Esophagus muscularis mucosa (tissue), 4 donors: Measurements from ENCODE around the gene LGR5. TPM values are rescaled to one million over a fixed set of nuclear protein-coding genes. Genes with fewer than 3 reads are reported as not detected.

ENCODE experiments used
- DNase-seq: peaks from one replicate; pipeline ENCODE4 v3.0.0-alpha.2; 2017; ENCODE audit errors: extremely low spot score
- H3K27ac ChIP-seq, 4 donors: fragments of 200-600 bp; sonication (generic); replicated peaks in 1 of 4; 1 replicate in 3 of 4; 2 replicates in 1 of 4; pipeline ENCODE4 v1.5.1; 2016 to 2019; ENCODE audit warnings: mild to moderate bottlenecking in 1 of 4
- H3K27me3 ChIP-seq, 4 donors: fragments of 200-600 bp; sonication (generic); one replicate each; pipeline versions ENCODE4 v1.5.1 to v1.6.0; 2016 to 2019
- H3K36me3 ChIP-seq, 4 donors: fragments of 200-600 bp; sonication (generic); one replicate each; pipeline ENCODE4 v1.5.1; 2016 to 2019
- H3K4me1 ChIP-seq, 4 donors: fragments of 200-600 bp; sonication (generic); one replicate each; pipeline ENCODE4 v1.5.1; 2016 to 2019
- H3K4me3 ChIP-seq, 4 donors: fragments of 200-600 bp; sonication (generic); 1 replicate in 2 of 4; 2 replicates in 2 of 4; pipeline ENCODE4 v1.5.1; 2016 to 2019; ENCODE audit warnings: mild to moderate bottlenecking in 4 of 4, moderate library complexity in 1 of 4
- H3K9me3 ChIP-seq, 4 donors: fragments of 200-600 bp; sonication (generic); 1 replicate in 3 of 4; 2 replicates in 1 of 4; pipeline ENCODE4 v1.5.1; 2016 to 2019
- EP300 ChIP-seq: sonication (generic); formaldehyde crosslinking; IDR thresholded peaks from one replicate; pipeline ENCODE4 v1.6.1; 2017; ENCODE audit warnings: antibody characterized with exemption
- POLR2A ChIP-seq: fragments of 450-650 bp; IDR thresholded peaks from one replicate; pipeline ENCODE4 v1.6.1; 2017; ENCODE audit warnings: antibody characterized with exemption, moderate library complexity, mild to moderate bottlenecking, low read depth
- POLR2AphosphoS5 ChIP-seq, 2 donors: sonication (generic); formaldehyde crosslinking; IDR thresholded peaks; one replicate each; pipeline ENCODE4 v1.6.1; 2017; ENCODE audit warnings: antibody characterized with exemption in 2 of 2
- WGBS: methylation state at CpG from one replicate; pipeline ENCODE4 v1.1.5; 2018; 5-methylcytosine and 5-hydroxymethylcytosine counted together
- intact Hi-C: fragments of 100-400 bp; cut with DNase I; formaldehyde crosslinking; loops from one replicate; pipeline ENCODE4 v1.15.1; 2023
- total RNA-seq, 4 donors: library from RNA; depleted of rRNA; stranded (reverse); fragments of >200 nt; gene quantifications; one replicate each; pipeline versions ENCODE4 v1.1.0 to v1.2.1, GENCODE V29; 2016
- TF ChIP-seq, protein P1 (sequence below), 3 experiments: fragments of 200-600 bp in 2 of 3; fragments of 450-650 bp in 1 of 3; sonication (generic) in 2 of 3; IDR thresholded peaks; one replicate each; pipeline ENCODE4 v1.5.1; 2017 to 2019; ENCODE audit warnings: antibody characterized with exemption in 3 of 3, mild to moderate bottlenecking in 2 of 3, moderate library complexity in 1 of 3

The LGR5 gene
- total RNA-seq, 4 donors from 2014 or later = under 0.01 to 0.39 (median 0.34) TPM; not detected in 1

DNA sequence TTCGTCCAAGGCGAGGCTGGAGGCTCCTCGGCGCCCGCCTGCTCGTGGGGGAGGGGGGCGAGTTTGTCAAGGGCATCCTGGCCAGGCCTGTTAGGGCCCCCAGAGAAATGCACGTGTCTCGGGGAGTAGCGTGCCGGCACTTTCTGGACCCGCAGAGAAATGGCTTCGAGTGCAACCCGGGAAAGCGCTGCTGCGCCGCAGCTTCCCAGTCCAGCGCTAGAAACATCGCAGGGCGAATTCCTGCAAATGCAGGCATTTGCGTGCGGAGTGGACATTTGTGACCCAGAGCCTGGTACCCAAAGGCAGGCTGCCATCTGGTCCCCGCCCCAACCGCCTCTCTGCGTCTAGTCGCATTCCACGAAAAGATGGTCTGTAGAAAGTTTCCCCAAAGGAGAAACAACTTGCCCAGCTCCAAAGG, 756 bp downstream of the LGR5 start:
- WGBS = under 1% methylated on average over 21 of the region's 27 CpGs
- Histone ChIP-seq H3K4me3 (peak overlapping the region; percentile 42 to 54 (median 48)), H3K9me3 (peaks cover 0 to 8% (median 4%) of the 10 kb centered on the region in 4 donors), H3K27me3 (peaks cover 0 to 71% (median 8%) of the 10 kb centered on the region in 4 donors), H3K4me1 (peaks cover 17 to 27% (median 22%) of the 10 kb centered on the region in 4 donors), H3K27ac (no peak overlapping the region), H3K36me3 (no peaks in the 10 kb centered on the region)
- no peak for TF ChIP-seq POLR2A
- TF ChIP-seq, protein P1, sequence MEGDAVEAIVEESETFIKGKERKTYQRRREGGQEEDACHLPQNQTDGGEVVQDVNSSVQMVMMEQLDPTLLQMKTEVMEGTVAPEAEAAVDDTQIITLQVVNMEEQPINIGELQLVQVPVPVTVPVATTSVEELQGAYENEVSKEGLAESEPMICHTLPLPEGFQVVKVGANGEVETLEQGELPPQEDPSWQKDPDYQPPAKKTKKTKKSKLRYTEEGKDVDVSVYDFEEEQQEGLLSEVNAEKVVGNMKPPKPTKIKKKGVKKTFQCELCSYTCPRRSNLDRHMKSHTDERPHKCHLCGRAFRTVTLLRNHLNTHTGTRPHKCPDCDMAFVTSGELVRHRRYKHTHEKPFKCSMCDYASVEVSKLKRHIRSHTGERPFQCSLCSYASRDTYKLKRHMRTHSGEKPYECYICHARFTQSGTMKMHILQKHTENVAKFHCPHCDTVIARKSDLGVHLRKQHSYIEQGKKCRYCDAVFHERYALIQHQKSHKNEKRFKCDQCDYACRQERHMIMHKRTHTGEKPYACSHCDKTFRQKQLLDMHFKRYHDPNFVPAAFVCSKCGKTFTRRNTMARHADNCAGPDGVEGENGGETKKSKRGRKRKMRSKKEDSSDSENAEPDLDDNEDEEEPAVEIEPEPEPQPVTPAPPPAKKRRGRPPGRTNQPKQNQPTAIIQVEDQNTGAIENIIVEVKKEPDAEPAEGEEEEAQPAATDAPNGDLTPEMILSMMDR (IDR thresholded peaks at IDR 0.05) = no peak
- TF ChIP-seq POLR2AphosphoS5 (IDR thresholded peaks at IDR 0.05) = no peak
- TF ChIP-seq EP300 = no peak
- no peak for DNase-seq
- intact Hi-C loops = no loop called here

DNA sequence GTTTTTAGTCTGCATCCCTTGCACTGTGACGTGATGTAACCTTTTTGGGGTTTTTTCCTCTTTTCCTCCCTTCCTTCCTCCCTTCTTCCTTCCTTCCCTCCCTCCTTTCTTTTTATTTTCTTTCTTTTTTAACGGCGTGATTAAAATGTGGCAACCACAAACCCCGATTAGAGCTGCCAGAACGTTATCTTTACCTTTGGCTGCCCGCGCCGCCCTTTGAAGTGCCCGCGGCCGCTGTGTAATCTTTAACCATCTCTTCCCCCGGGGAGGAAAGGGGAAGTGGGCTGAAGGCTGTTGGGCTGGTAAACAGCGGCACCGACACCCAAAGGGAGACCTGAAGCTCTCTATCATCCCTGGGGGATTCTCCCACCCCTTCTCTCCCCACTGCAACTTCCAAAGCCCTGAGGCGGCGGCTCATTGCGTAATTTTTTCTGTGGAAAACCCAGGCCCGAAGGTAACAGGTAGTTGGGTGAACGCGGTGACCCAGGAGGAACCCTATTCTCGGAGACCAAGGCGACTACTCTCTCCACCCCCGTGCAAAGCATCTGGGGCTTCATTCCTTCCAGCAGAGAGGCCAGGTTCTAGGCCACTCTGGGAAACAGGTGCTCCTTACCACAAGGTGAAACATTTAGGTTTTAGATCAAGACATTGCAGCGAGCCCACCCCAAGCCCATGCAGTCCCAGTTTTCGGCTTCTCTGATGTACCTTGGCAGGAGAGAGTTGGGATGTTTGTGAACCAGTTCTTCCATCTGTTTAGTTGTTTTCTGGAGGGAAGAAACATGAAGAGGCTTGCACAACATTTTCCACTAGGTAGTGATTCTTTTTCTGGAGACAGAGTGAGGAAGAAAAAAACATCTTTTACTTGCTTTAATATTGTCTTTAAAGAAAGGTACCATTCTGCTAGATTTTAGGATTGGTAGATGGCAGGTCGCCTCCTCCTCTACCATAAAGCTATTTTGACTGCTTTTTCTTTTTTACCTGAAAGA, 1.5 kb downstream of the LGR5 start:
- peaks cover 0 to 7% (median 4%) of the 10 kb centered on the region in 4 donors for H3K9me3 ChIP-seq
- no peaks in the 10 kb centered on the region for H3K36me3 ChIP-seq
- TF ChIP-seq, protein P1 (IDR thresholded peaks at IDR 0.05) = no peak
- no peak for DNase-seq
- intact Hi-C loops = no loop called here
- peak overlapping the region; percentile 42 to 54 (median 48) for H3K4me3 ChIP-seq
- no peak overlapping the region for H3K27ac ChIP-seq
- H3K4me1 ChIP-seq = peaks cover 17 to 27% (median 22%) of the 10 kb centered on the region in 4 donors
- WGBS = 12% methylated on average over 26 of the region's 26 CpGs
- H3K27me3 ChIP-seq = peaks cover 0 to 71% (median 8%) of the 10 kb centered on the region in 4 donors

DNA sequence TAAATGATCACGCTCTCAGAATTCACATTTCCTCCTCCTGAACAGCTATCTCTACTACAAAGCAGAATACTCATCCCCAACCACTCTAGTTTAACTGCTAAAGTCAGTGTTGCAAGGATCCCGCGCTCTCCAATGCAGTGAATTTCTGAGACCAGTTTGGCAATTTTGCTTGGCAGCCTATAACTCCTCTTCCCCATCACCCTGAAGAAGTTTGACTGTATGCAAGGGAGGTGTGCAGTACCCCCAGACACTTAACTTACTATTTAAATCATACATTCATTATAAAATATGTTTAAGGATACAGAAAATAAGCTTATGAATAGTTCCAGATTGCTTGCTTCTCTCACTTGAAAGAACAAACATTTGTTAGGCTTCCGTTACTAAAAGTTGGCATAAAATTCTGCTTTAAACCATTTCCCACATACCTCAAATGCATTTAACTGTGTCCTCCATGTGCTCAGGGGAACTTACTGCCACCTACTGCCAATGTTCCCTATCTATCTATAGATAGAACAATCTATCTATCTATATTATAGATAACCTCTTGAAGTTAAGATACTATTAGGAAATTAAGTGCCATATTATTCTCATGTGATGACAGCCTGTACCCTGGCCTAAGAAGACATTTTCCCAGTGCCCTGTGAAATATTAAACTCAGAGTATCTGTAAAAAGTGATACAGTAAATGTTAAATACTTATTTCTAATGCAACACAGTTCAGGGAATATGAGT, 2.4 kb downstream of the LGR5 start:
- H3K4me3 ChIP-seq = no peak overlapping the region

DNA sequence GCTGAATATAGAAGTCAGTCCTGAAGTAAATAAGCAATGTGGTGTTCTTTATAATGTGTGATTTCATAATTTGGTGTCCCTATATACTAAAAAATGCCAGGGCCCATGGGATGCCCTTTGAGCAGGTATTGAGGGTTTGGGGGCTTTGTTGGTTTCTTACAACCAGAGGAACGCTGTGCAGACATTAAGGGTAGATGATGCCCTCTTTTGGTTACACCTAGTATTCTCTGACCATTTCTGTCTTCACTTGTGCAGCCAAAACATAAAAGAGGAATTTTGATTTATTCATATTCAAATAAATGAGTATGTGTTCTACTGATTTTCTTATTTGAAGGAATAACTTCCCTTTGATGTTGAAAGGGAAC, 3.0 kb downstream of the LGR5 start:
- intact Hi-C loops = no loop called here
- peaks cover 17 to 27% (median 22%) of the 10 kb centered on the region in 4 donors for H3K4me1 ChIP-seq
- H3K27ac ChIP-seq = no peak overlapping the region
- TF ChIP-seq POLR2AphosphoS5 (IDR thresholded peaks at IDR 0.05) (no peak), EP300 (no peak), POLR2A (no peak)
- TF ChIP-seq, protein P1 (IDR thresholded peaks at IDR 0.05) = no peak
- DNase-seq = no peak
- 78% methylated on average over 1 of the region's 1 CpG for WGBS
- H3K27me3 ChIP-seq = peaks cover 0 to 59% (median 8%) of the 10 kb centered on the region in 4 donors
- H3K4me3 ChIP-seq = no peak overlapping the region
- no peaks in the 10 kb centered on the region for H3K9me3 ChIP-seq
- H3K36me3 ChIP-seq = no peaks in the 10 kb centered on the region

More for the DNA sequence above, 2.4 kb downstream of the LGR5 start:
- Histone ChIP-seq H3K9me3 (no peaks in the 10 kb centered on the region), H3K27me3 (peaks cover 0 to 62% (median 8%) of the 10 kb centered on the region in 4 donors), H3K36me3 (no peaks in the 10 kb centered on the region), H3K4me1 (peaks cover 17 to 27% (median 22%) of the 10 kb centered on the region in 4 donors), H3K27ac (no peak overlapping the region)
- TF ChIP-seq EP300 = no peak
- TF ChIP-seq, protein P1 (IDR thresholded peaks at IDR 0.05) = no peak
- 79% methylated on average over 4 of the region's 4 CpGs for WGBS
- intact Hi-C loops = no loop called here
- no peak for DNase-seq
